Muscle layer of colon (tissue), 2 donors: ENCODE measurements around the gene SCML2.

ENCODE experiments used
- H3K27ac ChIP-seq: one replicate; pipeline ENCODE4 v1.7.0; 2013; ENCODE audit warnings: low read depth, mild to moderate bottlenecking, low read length, moderate library complexity
- H3K27me3 ChIP-seq, 2 donors: one replicate each; pipeline ENCODE4 v1.7.0; 2013; ENCODE audit warnings: low read length in 2 of 2, mild to moderate bottlenecking in 2 of 2; ENCODE audit not compliant: insufficient read depth in 2 of 2, control insufficient read depth in 1 of 2
- H3K36me3 ChIP-seq: one replicate; pipeline ENCODE4 v1.7.0; 2013; ENCODE audit warnings: mild to moderate bottlenecking, low read length; ENCODE audit not compliant: insufficient read depth
- H3K4me1 ChIP-seq: one replicate; pipeline ENCODE4 v1.7.0; 2013; ENCODE audit warnings: mild to moderate bottlenecking, low read length; ENCODE audit not compliant: insufficient read depth
- H3K4me3 ChIP-seq, 2 donors: one replicate each; pipeline ENCODE4 v1.7.0; 2013; ENCODE audit warnings: low read length in 2 of 2, low read depth in 1 of 2, mild to moderate bottlenecking in 1 of 2, moderate library complexity in 1 of 2
- H3K9ac ChIP-seq: one replicate; pipeline ENCODE4 v1.7.0; 2013; ENCODE audit warnings: low read length
- H3K9me3 ChIP-seq: one replicate; pipeline ENCODE4 v1.7.0; 2013; ENCODE audit warnings: mild to moderate bottlenecking, low read length
- donor health status: abdominal sarcoma.
- donor health status: Adenocarcinoma of cecum.

Gene SCML2

GRCh38 chrX:18351784-18352183 lies 2.7 kb downstream of the SCML2 start:
- H3K4me3 ChIP-seq, result no peak overlapping the region
- no peaks in the 10 kb centered on the region for H3K9me3 ChIP-seq
- H3K27ac ChIP-seq, result no peak overlapping the region
- no peak overlapping the region for H3K9ac ChIP-seq
- no peaks in the 10 kb centered on the region for H3K27me3 ChIP-seq
- no peaks in the 10 kb centered on the region for H3K36me3 ChIP-seq
- H3K4me1 ChIP-seq, result no peaks in the 10 kb centered on the region

GRCh38 chrX:18348047-18348446 lies 6.4 kb downstream of the SCML2 start:
- H3K4me3 ChIP-seq, result no peak overlapping the region
- no peaks in the 10 kb centered on the region for H3K27me3 ChIP-seq
- H3K27ac ChIP-seq, result no peak overlapping the region
- H3K4me1 ChIP-seq, result no peaks in the 10 kb centered on the region
- no peaks in the 10 kb centered on the region for H3K36me3 ChIP-seq
- no peaks in the 10 kb centered on the region for H3K9me3 ChIP-seq
- H3K9ac ChIP-seq, result no peak overlapping the region

- no peak overlapping the region for H3K27ac ChIP-seq
- H3K4me3 ChIP-seq, result no peak overlapping the region
- no peaks in the 10 kb centered on the region for H3K4me1 ChIP-seq
- no peaks in the 10 kb centered on the region for H3K9me3 ChIP-seq
- H3K36me3 ChIP-seq, result no peaks in the 10 kb centered on the region
- no peaks in the 10 kb centered on the region for H3K27me3 ChIP-seq
- H3K9ac ChIP-seq, result no peak overlapping the region
Observed at GRCh38 chrX:18309401-18309800, 45.1 kb downstream of the SCML2 start.

GRCh38 chrX:18297251-18297650 lies 57.2 kb downstream of the SCML2 start:
- Histone ChIP-seq H3K4me3 (no peak overlapping the region), H3K27me3 (no peaks in the 10 kb centered on the region), H3K36me3 (no peaks in the 10 kb centered on the region), H3K9ac (no peak overlapping the region), H3K27ac (no peak overlapping the region), H3K9me3 (no peaks in the 10 kb centered on the region), H3K4me1 (no peaks in the 10 kb centered on the region)

GRCh38 chrX:18294893-18295292 lies 59.6 kb downstream of the SCML2 start:
- Histone ChIP-seq H3K4me3 (no peak overlapping the region), H3K27me3 (no peaks in the 10 kb centered on the region), H3K9ac (no peak overlapping the region), H3K4me1 (no peaks in the 10 kb centered on the region), H3K9me3 (no peaks in the 10 kb centered on the region), H3K27ac (no peak overlapping the region), H3K36me3 (no peaks in the 10 kb centered on the region)

- Histone ChIP-seq H3K4me3 (no peak overlapping the region), H3K9me3 (no peaks in the 10 kb centered on the region)
Observed at GRCh38 chrX:18291006-18291545, 63.4 kb downstream of the SCML2 start.

GRCh38 chrX:18290200-18290599 lies 64.3 kb downstream of the SCML2 start:
- Histone ChIP-seq H3K27me3 (no peaks in the 10 kb centered on the region), H3K9me3 (no peaks in the 10 kb centered on the region), H3K4me1 (no peaks in the 10 kb centered on the region), H3K27ac (no peak overlapping the region), H3K9ac (no peak overlapping the region), H3K36me3 (no peaks in the 10 kb centered on the region), H3K4me3 (no peak overlapping the region)

More at GRCh38 chrX:18291006-18291545, 63.4 kb downstream of the SCML2 start:
- no peaks in the 10 kb centered on the region for H3K36me3 ChIP-seq
- H3K9ac ChIP-seq, result no peak overlapping the region
- no peaks in the 10 kb centered on the region for H3K4me1 ChIP-seq
- H3K27me3 ChIP-seq, result no peaks in the 10 kb centered on the region
- no peak overlapping the region for H3K27ac ChIP-seq

- no peaks in the 10 kb centered on the region for H3K4me1 ChIP-seq
- no peaks in the 10 kb centered on the region for H3K36me3 ChIP-seq
- H3K27ac ChIP-seq, result no peak overlapping the region
- no peak overlapping the region for H3K9ac ChIP-seq
- H3K4me3 ChIP-seq, result no peak overlapping the region
- H3K27me3 ChIP-seq, result no peaks in the 10 kb centered on the region
- no peaks in the 10 kb centered on the region for H3K9me3 ChIP-seq
Observed at GRCh38 chrX:18288716-18289115, 65.8 kb downstream of the SCML2 start.

GRCh38 chrX:18286322-18286831 lies 68.1 kb downstream of the SCML2 start:
- no peaks in the 10 kb centered on the region for H3K9me3 ChIP-seq
- no peak overlapping the region for H3K27ac ChIP-seq
- no peak overlapping the region for H3K4me3 ChIP-seq
- H3K36me3 ChIP-seq, result no peaks in the 10 kb centered on the region
- H3K4me1 ChIP-seq, result no peaks in the 10 kb centered on the region
- H3K27me3 ChIP-seq, result no peaks in the 10 kb centered on the region
- H3K9ac ChIP-seq, result no peak overlapping the region

- Histone ChIP-seq H3K9ac (no peak overlapping the region), H3K27me3 (no peaks in the 10 kb centered on the region), H3K27ac (no peak overlapping the region), H3K4me3 (no peak overlapping the region), H3K36me3 (no peaks in the 10 kb centered on the region), H3K4me1 (no peaks in the 10 kb centered on the region), H3K9me3 (no peaks in the 10 kb centered on the region)
Observed at GRCh38 chrX:18278449-18278848, 76.0 kb downstream of the SCML2 start.

GRCh38 chrX:18272222-18272621 lies 82.3 kb downstream of the SCML2 start:
- H3K9ac ChIP-seq, result no peak overlapping the region
- H3K4me1 ChIP-seq, result no peaks in the 10 kb centered on the region
- H3K27ac ChIP-seq, result no peak overlapping the region
- H3K9me3 ChIP-seq, result no peaks in the 10 kb centered on the region
- no peaks in the 10 kb centered on the region for H3K36me3 ChIP-seq
- no peaks in the 10 kb centered on the region for H3K27me3 ChIP-seq
- no peak overlapping the region for H3K4me3 ChIP-seq

- Histone ChIP-seq H3K36me3 (no peaks in the 10 kb centered on the region), H3K4me1 (no peaks in the 10 kb centered on the region), H3K9ac (no peak overlapping the region), H3K27me3 (no peaks in the 10 kb centered on the region), H3K4me3 (no peak overlapping the region), H3K27ac (no peak overlapping the region), H3K9me3 (no peaks in the 10 kb centered on the region)
Observed at GRCh38 chrX:18271725-18272124, 82.8 kb downstream of the SCML2 start.
